ENCODE results near the gene FBXO28.
"Not testable (repeated sequence)": the region's sequence is repeated elsewhere in the genome, so short reads cannot be mapped to it uniquely, and the experiment has no call there.

FBXO28 gene

GRCh38 chr1:224192082-224192788, 78.3 kb downstream of the FBXO28 start:
- DNase-seq: no peak

DNA sequence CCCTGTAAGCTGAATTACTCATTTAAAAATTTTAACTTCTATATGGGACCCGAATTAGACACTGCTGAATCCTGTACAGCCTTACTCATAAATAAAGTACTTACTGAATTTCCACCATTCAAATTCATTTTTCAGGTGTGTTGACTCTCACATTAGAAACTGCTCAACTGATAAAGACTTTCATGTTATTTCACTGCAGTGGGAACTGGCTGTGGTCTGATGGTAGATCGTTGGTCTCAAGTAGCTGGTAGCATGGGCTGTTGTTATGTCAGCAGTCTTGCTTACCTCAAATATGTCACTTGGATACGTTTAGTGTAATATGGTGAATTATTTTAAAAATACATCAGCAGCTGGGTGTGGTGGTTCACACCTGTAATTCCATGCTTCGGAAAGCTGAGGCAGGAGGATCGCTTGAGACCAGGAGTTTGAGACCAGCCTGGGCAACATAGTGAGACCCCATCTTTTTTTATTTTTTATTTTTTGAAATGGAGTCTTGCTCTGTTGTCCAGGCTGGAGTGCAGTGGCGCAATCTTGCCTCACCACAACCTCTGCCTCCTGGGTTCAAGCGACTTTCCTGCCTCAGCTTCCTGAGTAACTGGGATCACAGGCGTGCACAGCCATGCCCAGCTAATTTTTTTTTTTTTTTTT, 79.5 kb downstream of the FBXO28 start:
- DNase-seq: no peak

GRCh38 chr1:224196813-224197600, 83.1 kb downstream of the FBXO28 start:
- no peak for DNase-seq

- no peak for DNase-seq
Measured at GRCh38 chr1:224198572-224198971, 84.7 kb downstream of the FBXO28 start.

GRCh38 chr1:224199679-224200078, 85.8 kb downstream of the FBXO28 start:
- no peak for DNase-seq

DNA sequence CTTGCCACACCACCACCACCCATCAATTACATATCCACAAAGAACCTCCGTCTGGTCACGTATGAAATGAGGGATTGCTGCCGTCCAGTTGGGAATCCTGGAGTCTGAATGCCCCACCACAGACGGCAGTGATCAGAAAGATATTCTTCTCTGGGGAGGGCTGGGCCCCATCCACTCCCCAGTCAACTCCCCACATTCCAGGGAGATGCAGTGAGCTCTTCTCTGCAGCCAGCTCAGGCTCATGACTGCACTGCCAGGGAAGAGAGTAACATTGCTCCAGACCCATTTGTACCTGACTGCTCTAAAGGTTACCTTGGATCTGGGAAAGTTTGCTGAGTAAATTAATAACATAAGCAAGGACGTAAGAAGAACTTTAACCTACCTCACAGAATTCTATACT, 87.5 kb downstream of the FBXO28 start:
- DNase-seq: no peak

- DNase-seq: no peak
Measured at GRCh38 chr1:224201853-224202252, 87.9 kb downstream of the FBXO28 start.

DNA sequence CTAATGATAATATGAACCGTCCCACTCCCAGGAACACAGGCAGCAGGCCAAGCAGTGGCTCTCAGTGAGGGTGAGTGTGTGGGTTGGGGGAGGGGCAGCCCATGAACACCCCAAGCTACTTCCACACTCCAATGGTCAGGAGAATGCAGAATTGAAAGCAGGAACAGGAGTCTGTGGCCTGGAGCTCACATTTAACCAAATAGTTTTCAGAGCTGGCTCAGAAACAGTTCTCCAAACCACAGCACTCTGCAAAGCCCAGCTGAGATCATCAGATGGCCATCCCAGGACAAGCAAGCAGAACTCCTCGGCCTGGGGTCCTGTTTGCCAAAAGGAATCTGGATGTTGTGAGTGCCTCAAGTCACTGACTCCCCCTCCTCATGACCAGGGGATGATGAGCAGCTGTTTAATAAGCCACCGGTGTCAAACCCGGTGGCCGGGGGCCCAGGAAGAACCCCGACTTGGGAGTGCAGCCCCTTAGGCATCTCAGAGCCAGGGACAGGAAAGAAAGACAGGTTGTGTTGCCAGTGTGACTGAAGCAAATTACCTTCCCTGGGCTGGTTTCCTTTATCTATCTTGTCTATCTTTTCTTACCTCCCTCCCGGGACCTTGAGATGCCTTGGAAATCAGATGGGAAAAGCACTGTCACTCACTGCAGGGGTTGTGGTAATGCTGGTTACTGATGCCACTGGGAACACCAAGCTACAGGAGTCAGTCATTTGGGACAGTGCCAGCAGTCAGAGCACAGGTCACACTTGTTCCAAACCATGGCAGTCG, 89.5 kb downstream of the FBXO28 start:
- DNase-seq: no peak

GRCh38 chr1:224205438-224205840, 91.5 kb downstream of the FBXO28 start:
- no peak for DNase-seq

DNA sequence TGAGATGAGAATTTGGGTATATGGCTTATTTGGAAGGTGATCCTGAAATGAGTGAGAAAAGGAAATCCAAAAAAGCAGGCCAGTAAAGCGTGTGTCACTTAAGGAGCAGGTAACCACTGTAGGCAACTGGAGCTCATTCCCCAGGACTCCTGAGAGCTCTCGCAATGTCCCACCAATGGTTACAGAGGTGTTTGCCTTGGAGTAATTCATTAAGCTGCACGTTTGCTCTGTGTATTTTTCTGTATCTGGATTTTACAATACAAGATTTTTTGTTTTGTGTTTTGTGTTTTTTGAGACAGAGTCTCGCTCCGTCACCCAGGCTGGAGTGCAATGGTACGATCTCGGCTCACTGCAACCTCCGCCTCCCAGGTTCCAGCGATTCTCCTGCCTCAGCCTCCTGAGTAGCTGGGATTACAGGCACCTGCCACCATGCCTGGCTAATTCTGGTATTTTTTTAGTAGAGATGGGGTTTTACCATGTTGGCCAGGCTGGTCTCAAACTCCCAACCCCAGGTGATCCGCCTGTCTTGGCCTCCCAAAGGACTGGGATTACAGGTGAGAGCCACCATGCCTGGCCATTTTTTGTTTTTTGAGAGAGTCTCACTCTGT, 92.1 kb downstream of the FBXO28 start:
- not testable (repeated sequence) for DNase-seq

DNA sequence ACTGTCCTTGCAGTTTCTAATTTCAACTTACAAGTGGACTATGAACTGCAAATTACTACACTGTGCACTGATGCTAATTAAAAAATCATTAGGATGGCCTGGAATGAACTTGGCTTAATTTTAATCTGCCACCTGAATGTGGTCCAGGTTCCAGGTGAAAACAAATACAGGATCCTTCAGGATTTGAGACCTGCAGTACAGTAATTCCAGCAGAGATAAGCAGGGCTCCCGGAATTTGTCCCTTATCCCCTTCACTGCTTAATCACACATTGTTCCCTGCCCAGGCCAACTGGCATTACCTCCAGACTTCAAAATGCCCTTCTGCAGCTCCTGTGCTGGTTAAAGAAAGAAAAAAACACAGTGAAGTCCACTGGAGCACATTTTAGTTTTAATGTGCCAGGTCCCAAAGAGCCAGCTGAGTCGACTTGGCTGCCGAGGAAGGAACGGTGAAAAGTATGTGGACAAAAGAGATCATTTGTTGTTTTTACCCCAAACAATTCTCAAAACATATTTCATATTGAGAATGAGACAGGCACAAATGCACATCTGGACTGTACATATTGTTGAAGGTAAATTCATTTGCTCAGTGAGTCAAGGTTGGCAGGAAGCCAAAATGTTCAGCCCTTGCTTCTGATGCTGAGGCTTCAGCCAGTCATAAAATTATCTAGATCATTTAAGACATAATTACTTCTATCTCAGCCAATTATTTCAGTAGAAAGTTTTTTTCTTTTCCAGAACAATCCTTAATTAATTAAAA, 97.5 kb downstream of the FBXO28 start:
- peak; percentile 70 for DNase-seq

Data from NCI-H446 treated with DMSO at 0.1 percent for 48 hours (cell line).